Suppressor macrophage (primary cell): Measurements from ENCODE around the gene CTBP2.
A peak's percentile ranks its signal among the peaks of the same experiment; 100 is the strongest.

Source experiments
- DNase-seq, 4 experiments: peaks; one replicate each; pipeline ENCODE4 v3.0.0-alpha.2; 2020 to 2022

Gene CTBP2

GRCh38 chr10:124963866-124964720, 196.3 kb downstream of the CTBP2 start:
- peak in 2 of 4 experiments; percentile 60 to 67 for DNase-seq

- DNase-seq = no peak
These were observed 197.9 kb downstream of the CTBP2 start for GRCh38 chr10:124962421-124962820.

GRCh38 chr10:124961248-124961570, 199.2 kb downstream of the CTBP2 start:
- no peak for DNase-seq

DNA sequence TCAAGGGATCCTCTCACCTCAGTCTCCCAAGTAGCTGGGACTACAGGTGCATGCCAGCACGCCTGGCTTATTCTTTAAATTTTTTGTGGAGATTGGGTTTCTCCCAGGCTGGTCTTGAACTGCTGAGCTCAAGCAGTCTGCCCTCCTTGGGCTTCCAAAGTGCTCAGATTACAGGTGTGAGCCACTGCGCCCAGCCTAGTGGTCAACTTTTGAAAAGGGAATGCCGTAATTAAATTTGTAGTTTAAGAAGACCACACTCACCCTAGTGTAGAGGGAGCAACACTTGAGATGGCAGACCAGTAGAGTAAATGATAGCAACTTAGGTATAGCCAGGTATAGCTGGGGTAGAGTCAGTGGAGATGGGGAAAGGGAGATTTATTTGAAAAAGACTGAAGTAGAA, 200.8 kb downstream of the CTBP2 start:
- no peak for DNase-seq

- peak; percentile 45 to 76 (median 71) for DNase-seq
These were observed 202.9 kb downstream of the CTBP2 start for GRCh38 chr10:124957404-124957947.

DNA sequence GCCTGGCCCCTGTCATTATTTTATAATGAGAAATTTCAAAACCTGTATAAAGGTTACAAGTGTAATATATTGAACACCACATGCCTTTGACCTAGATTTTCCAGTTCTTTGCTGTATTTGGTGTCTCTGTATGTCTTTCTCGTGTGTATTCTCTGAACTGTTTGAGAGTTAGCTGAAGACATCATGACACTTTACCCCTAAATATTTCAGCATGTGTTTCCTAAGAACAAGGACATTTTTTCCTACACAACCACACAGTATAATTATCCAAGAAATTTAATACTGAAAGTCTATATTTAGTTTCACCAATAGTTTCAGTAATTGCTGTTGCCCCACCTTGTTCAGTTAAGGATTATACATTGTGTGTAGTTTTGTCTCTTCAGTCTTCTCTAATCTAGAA, 203.6 kb downstream of the CTBP2 start:
- DNase-seq = no peak

DNA sequence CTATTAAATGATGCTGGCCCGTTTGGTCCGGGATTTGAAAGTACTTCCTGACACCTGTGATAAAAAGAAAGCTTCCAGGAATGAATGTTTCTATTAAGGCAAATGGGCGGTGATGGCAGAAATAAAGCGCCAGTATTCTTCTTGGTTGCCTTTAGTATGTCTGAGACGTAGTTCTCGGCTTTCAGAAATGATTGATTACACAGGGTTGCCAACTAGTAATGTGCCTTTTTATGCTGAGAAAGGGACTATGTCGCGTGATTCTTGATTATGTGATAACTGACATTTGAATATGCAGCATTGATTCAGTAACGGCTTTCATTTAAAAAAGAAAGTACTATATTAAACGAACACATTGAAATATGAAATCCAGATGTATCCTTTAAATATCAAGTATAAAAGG, 204.5 kb downstream of the CTBP2 start:
- DNase-seq = no peak

DNA sequence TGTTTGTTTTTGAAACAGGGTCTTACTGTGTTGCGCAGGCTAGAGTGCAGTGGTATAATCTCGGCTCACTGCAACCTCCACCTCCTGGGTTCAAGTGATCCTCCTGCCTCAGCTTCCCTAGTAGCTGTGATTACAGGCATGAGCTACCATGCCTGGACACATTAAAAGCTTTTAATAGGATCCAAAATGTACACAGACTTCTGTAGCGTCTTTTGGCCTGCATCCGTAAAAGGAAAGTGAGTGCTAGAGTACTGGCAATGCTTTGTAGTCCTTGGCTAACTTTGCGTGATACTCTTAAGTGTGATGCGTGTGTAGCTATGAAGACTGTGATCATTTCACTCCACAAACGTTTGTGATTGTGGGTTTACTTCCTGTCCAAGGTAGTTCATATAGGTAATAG, 205.1 kb downstream of the CTBP2 start:
- DNase-seq = no peak

- DNase-seq = no peak
These were observed 206.9 kb downstream of the CTBP2 start for GRCh38 chr10:124953421-124953820.

DNA sequence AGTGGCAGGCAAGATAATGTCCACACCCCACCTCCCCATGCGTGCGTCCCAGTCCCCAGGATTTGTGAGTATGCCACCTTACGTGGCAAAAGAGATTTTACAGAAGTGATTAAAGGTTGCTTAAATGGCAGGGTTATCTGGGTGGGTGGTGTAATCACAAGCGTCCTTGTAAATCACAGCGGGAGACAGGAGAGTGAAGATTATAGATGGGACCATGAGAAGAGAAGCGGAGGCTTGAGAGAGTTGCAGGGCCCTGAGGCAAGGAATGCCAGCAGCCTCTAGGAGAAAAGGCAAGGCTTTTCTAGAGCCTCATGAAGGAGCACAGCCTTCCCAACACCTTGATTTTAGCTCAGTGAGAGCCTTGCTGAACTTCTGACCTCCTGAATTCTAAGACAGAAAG, 208.2 kb downstream of the CTBP2 start:
- DNase-seq = no peak

- DNase-seq = no peak
These were observed 210.8 kb downstream of the CTBP2 start for GRCh38 chr10:124949543-124949942.

GRCh38 chr10:124946945-124947344, 213.4 kb downstream of the CTBP2 start:
- DNase-seq = no peak

DNA sequence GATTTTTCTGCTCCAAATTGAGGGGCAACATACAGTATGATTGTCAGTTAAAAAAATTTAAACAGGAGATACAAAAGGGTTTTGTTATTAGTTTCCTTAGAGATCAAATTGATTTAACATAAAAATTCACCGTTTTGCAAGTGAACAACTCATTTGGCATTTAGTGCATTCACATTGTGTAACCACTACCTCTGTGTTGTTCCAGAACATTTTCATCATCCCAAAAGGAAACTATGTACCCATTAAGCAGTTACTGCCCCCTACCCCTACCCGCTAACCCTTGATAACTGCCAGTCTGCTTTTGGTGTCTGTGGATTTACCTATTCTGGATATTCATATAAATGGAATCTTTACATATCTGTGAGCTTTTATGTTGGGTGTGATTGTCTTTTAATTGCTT, 215.4 kb downstream of the CTBP2 start:
- peak in 1 of 4 experiments; percentile 10 for DNase-seq

- peak; percentile 12 to 78 (median 49) for DNase-seq
These were observed 216.9 kb downstream of the CTBP2 start for GRCh38 chr10:124943301-124944092.

DNA sequence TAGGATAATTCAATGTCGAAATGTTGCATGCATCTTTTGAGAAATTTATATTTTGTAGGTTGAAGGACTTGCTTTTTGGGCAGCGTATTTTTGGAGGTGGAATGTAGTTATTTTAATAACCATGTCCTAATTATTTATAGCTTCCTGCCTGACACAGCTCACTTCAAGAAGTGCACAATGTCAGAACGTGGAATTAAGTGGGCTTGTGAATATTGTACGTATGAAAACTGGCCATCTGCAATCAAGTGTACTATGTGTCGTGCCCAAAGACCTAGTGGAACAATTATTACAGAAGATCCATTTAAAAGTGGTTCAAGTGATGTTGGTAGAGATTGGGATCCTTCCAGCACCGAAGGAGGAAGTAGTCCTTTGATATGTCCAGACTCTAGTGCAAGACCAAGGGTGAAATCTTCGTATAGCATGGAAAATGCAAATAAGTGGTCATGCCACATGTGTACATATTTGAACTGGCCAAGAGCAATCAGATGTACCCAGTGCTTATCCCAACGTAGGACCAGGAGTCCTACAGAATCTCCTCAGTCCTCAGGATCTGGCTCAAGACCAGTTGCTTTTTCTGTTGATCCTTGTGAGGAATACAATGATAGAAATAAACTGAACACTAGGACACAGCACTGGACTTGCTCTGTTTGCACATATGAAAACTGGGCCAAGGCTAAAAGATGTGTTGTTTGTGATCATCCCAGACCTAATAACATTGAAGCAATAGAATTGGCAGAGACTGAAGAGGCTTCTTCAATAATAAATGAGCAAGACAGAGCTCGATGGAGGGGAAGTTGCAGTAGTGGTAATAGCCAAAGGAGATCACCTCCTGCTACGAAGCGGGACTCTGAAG, 217.8 kb downstream of the CTBP2 start:
- DNase-seq = peak; percentile 35 to 58 (median 41)

- DNase-seq = no peak
These were observed 218.5 kb downstream of the CTBP2 start, which contains the start of gene ZRANB1 for GRCh38 chr10:124941823-124942222. Gene ZRANB1, plus strand, starts transcription at chr10:124942123. Its CDS starts 371 bp downstream, at chr10:124942494.

DNA sequence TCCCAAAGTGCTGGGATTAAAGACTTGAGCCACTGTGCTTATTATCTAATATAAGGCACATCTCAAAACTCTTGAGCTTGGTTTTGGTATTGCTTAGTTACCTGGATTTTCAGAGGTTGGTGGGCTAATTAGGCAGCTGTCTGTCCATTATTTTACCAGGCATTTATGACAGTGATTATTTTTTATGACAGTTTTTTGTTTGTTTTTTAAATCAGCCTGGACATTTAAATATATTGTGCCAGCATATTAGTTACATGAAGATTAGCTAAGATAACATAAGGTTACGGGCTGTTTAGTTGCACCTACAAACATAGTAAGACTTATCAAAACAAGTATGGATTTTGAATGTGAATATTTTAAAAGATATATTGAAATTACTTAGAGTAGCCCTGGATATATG, 221.1 kb downstream of the CTBP2 start:
- no peak for DNase-seq

DNA sequence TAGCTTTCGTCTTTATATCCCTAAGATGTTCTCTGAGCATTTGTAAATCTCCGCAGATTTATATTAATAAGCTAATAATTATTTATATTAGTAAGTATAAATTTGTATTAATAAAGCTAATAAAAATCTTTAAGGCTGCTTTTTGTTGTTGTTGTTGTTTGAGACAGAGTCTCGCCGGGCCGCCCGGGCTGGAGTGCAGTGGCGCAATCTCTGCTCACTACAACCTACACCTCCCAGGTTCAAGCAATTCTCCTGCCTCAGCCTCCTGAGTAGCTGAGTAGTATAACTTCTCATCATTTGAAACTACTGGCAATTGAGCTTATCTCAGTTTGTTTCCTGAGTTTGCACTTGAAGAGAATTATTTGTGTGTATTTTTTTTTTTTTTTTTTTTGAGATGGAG, 223.6 kb downstream of the CTBP2 start:
- DNase-seq = no peak

DNA sequence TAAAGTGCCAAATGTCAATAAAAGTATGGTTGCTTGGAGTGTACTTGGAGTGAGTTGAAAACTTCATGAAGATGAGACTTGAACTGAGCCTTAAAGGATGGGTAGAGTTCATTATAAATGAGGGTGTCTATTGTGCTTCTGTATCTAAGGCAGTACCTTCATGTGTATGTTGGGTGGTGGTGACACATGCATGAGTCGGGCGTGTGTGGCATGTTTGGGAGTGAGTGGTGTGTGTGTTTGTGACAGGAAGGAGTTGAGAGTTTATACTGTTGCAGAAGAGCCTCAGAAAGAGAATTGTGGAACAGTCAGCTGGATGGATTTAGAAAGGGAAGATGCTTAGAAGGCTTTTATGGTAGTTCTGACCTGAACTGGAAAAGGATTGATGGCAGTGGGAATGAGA, 224.4 kb downstream of the CTBP2 start:
- peak in 1 of 4 experiments; percentile 14 for DNase-seq
